GM18526 (cell line): ENCODE data around the gene TSPAN32.

Experiments
- POLR2A ChIP-seq: IDR thresholded peaks from 3 replicates; pipeline ENCODE4 v1.6.1; 2011; ENCODE audit not compliant: insufficient read length; ENCODE audit errors: extremely low read depth

Gene TSPAN32

GRCh38 chr11:2367266-2368160, 65.7 kb downstream of the TSPAN32 start:
- no peak for TF ChIP-seq POLR2A
